Measurements from ENCODE around the gene POLRMT.
A peak's percentile ranks its signal among the peaks of the same experiment; 100 is the strongest.

The POLRMT gene

DNA sequence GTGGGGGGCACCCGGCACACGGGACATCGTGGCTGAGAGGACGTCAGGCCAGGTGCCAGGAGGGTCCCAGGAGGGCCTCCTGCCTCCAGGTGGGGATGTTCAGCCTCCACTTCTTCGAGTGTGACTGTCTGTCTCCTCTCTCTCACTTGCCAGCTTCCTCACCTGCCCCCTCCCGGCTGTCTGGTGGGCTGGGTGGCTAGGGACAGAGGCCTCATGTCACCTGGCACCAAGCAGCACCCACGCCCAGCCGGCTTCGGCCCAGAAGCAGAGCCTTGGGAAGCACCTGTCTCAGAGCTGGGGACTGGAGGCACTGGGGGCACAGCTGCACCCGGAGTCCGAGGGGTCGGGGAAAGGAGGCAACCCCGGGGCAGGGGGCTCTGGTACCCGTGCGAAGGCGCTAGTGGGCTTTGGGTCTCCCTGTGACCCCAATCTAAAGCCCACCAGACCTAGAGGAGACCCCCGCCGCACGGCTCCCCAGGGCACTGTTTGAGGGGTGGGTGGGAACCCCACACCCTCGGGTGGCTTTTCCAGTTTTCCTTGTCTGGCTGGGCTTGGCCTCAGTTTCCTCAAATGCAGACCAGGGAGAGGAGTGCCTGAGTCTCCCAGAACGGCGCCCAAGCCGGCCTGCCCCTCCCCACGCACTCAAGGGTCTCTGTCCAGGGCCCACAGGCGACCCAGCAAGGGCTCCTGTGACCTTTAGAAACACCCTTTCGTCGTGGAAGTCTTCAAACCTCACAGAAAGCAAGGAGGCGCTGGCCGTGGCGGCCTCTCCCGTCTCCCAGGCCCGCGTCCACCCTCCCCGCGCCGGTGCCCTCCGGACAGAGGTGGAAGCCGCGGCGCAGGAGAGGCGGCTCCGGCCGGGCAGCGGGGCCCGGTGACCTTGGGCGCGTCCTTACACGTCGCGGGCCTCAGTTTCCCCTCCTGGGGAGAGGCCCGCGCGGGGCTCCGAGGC is 44.3 kb downstream of the POLRMT start (continued):
- 0 out of 2 replicates have a peak, but pooled peaks have one; percentile 35 for TF ChIP-seq GLIS2 (tag by site-specific recombination; IDR thresholded peaks at IDR 0.05)
- TF ChIP-seq BCL11A (tag by site-specific recombination; IDR thresholded peaks at IDR 0.05; ENCODE audit: low read depth) = no peak
- TF ChIP-seq ZNF529 (tag by site-specific recombination; IDR thresholded peaks at IDR 0.05; ENCODE audit: insufficient replicate concordance) = no peak
- TF ChIP-seq EGR2 (tag by site-specific recombination; IDR thresholded peaks at IDR 0.05; ENCODE audit: low read depth) = no peak
- no peak for TF ChIP-seq ZNF16 (tag by site-specific recombination; IDR thresholded peaks at IDR 0.05; ENCODE audit: low read depth)
- TF ChIP-seq KLF9 (tag by site-specific recombination; IDR thresholded peaks at IDR 0.05; ENCODE audit: low read depth) = no peak
- TF ChIP-seq HOXA7 (CRISPR knock-in tag; IDR thresholded peaks at IDR 0.05; ENCODE audit: borderline replicate concordance) = no peak
- TF ChIP-seq ZNF266 (tag by site-specific recombination; IDR thresholded peaks at IDR 0.05; ENCODE audit: low read depth) = no peak
- no peak for TF ChIP-seq ZNF391 (tag by site-specific recombination; IDR thresholded peaks at IDR 0.05; ENCODE audit: borderline replicate concordance, low read depth)
- TF ChIP-seq ZNF664 (tag by site-specific recombination; IDR thresholded peaks at IDR 0.05) = no peak
- no peak for TF ChIP-seq ZNF548 (tag by site-specific recombination; IDR thresholded peaks at IDR 0.05)
- TF ChIP-seq ZNF175 (tag by site-specific recombination; IDR thresholded peaks at IDR 0.05) = no peak
- TF ChIP-seq ZNF513 (tag by site-specific recombination; IDR thresholded peaks at IDR 0.05) = no peak
- no peak for TF ChIP-seq ZNF398 (tag by site-specific recombination; IDR thresholded peaks at IDR 0.05)
- TF ChIP-seq, protein P1, sequence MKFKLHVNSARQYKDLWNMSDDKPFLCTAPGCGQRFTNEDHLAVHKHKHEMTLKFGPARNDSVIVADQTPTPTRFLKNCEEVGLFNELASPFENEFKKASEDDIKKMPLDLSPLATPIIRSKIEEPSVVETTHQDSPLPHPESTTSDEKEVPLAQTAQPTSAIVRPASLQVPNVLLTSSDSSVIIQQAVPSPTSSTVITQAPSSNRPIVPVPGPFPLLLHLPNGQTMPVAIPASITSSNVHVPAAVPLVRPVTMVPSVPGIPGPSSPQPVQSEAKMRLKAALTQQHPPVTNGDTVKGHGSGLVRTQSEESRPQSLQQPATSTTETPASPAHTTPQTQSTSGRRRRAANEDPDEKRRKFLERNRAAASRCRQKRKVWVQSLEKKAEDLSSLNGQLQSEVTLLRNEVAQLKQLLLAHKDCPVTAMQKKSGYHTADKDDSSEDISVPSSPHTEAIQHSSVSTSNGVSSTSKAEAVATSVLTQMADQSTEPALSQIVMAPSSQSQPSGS (tag by site-specific recombination; IDR thresholded peaks at IDR 0.05; ENCODE audit: low read depth) = no peak
- TF ChIP-seq YY1 (tag by site-specific recombination; IDR thresholded peaks at IDR 0.05) = no peak
- no peak for TF ChIP-seq SALL2 (tag by site-specific recombination; IDR thresholded peaks at IDR 0.05; ENCODE audit: borderline replicate concordance)
- TF ChIP-seq ZNF776 (tag by site-specific recombination; IDR thresholded peaks at IDR 0.05; ENCODE audit: borderline replicate concordance) = no peak
- TF ChIP-seq ZNF549 (tag by site-specific recombination; IDR thresholded peaks at IDR 0.05) = no peak
- 0 out of 2 replicates have a peak, but pooled peaks have one; percentile 8 for TF ChIP-seq ZFP37 (tag by site-specific recombination; IDR thresholded peaks at IDR 0.05)
- TF ChIP-seq, protein P2, sequence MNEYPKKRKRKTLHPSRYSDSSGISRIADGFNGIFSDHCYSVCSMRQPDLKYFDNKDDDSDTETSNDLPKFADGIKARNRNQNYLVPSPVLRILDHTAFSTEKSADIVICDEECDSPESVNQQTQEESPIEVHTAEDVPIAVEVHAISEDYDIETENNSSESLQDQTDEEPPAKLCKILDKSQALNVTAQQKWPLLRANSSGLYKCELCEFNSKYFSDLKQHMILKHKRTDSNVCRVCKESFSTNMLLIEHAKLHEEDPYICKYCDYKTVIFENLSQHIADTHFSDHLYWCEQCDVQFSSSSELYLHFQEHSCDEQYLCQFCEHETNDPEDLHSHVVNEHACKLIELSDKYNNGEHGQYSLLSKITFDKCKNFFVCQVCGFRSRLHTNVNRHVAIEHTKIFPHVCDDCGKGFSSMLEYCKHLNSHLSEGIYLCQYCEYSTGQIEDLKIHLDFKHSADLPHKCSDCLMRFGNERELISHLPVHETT (tag by site-specific recombination; IDR thresholded peaks at IDR 0.05) = no peak
- no peak for TF ChIP-seq ZNF544 (tag by site-specific recombination; IDR thresholded peaks at IDR 0.05)
- TF ChIP-seq ZNF701 (tag by site-specific recombination; IDR thresholded peaks at IDR 0.05) = no peak
- no peak for TF ChIP-seq ZNF132 (tag by site-specific recombination; IDR thresholded peaks at IDR 0.05; ENCODE audit: borderline replicate concordance)
- no peak for TF ChIP-seq ZNF202 (tag by site-specific recombination; IDR thresholded peaks at IDR 0.05; ENCODE audit: borderline replicate concordance)
- no peak for TF ChIP-seq ZNF148 (tag by site-specific recombination; IDR thresholded peaks at IDR 0.05; ENCODE audit: borderline replicate concordance)
- TF ChIP-seq, protein P3, sequence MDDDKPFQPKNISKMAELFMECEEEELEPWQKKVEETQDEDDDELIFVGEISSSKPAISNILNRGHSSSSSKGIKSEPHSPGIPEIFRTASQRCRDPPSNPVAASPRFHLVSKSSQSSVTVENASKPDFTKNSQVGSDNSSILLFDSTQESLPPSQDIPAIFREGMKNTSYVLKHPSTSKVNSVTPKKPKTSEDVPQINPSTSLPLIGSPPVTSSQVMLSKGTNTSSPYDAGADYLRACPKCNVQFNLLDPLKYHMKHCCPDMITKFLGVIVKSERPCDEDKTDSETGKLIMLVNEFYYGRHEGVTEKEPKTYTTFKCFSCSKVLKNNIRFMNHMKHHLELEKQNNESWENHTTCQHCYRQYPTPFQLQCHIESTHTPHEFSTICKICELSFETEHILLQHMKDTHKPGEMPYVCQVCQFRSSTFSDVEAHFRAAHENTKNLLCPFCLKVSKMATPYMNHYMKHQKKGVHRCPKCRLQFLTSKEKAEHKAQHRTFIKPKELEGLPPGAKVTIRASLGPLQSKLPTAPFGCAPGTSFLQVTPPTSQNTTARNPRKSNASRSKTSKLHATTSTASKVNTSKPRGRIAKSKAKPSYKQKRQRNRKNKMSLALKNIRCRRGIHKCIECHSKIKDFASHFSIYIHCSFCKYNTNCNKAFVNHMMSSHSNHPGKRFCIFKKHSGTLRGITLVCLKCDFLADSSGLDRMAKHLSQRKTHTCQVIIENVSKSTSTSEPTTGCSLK (tag by site-specific recombination; IDR thresholded peaks at IDR 0.05) = no peak
